Loucy (cell line): ENCODE measurements around the gene CHST9.

Source experiments
- H2AFZ ChIP-seq: fragments of 200-600 bp; sonication (generic); 2 replicates; pipeline ENCODE4 v1.6.0; 2016; ENCODE audit warnings: antibody characterized with exemption, mild to moderate bottlenecking, low read length, moderate library complexity
- H3F3A ChIP-seq: fragments of 200-600 bp; 2 replicates; pipeline ENCODE4 v1.6.0; 2016; ENCODE audit warnings: antibody characterized with exemption, low read depth, mild to moderate bottlenecking
- H3K27me3 ChIP-seq: fragments of 200-600 bp; sonication (generic); 2 replicates; pipeline ENCODE4 v1.6.1; 2014; ENCODE audit warnings: low read length, mild to moderate bottlenecking; ENCODE audit not compliant: insufficient read depth, poor library complexity, severe bottlenecking
- H3K36me3 ChIP-seq: fragments of 200-600 bp; sonication (generic); 2 replicates; pipeline ENCODE4 v1.6.1; 2016; ENCODE audit warnings: low read length; ENCODE audit not compliant: insufficient read depth
- H3K4me1 ChIP-seq: fragments of 200-600 bp; sonication (generic); 2 replicates; pipeline ENCODE4 v1.5.1; 2014; ENCODE audit warnings: low read length, mild to moderate bottlenecking; ENCODE audit not compliant: insufficient read depth, poor library complexity, severe bottlenecking
- H3K4me2 ChIP-seq: fragments of 200-600 bp; sonication (generic); 2 replicates; pipeline ENCODE4 v1.6.0; 2014; ENCODE audit warnings: antibody characterized with exemption, low read length, low read depth, mild to moderate bottlenecking; ENCODE audit not compliant: poor library complexity, severe bottlenecking
- H3K4me3 ChIP-seq: fragments of 200-600 bp; sonication (generic); 2 replicates; pipeline ENCODE4 v1.5.1; 2014; ENCODE audit warnings: low read length, mild to moderate bottlenecking, mixed read lengths; ENCODE audit not compliant: poor library complexity, severe bottlenecking
- H3K79me2 ChIP-seq: fragments of 200-600 bp; sonication (generic); 2 replicates; pipeline ENCODE4 v1.6.1; 2014; ENCODE audit warnings: low read length; ENCODE audit not compliant: insufficient read depth
- H3K9ac ChIP-seq: fragments of 200-600 bp; sonication (generic); 2 replicates; pipeline ENCODE4 v1.6.0; 2014; ENCODE audit warnings: mild to moderate bottlenecking, low read depth, low read length, moderate library complexity; ENCODE audit not compliant: poor library complexity, severe bottlenecking
- H3K9me2 ChIP-seq: fragments of 200-600 bp; sonication (generic); replicated peaks from 2 replicates; pipeline ENCODE4 v1.6.1; 2016; ENCODE audit warnings: low read depth, low read length, mixed read lengths
- H3K9me3 ChIP-seq: fragments of 200-600 bp; sonication (generic); 2 replicates; pipeline ENCODE4 v1.6.1; 2014; ENCODE audit warnings: mild to moderate bottlenecking, antibody characterized with exemption, low read length, low read depth; ENCODE audit not compliant: insufficient read depth
- H4K20me1 ChIP-seq: fragments of 200-600 bp; sonication (generic); 2 replicates; pipeline ENCODE4 v1.6.0; 2014; ENCODE audit warnings: antibody characterized with exemption, low read length, mild to moderate bottlenecking; ENCODE audit not compliant: insufficient read depth, poor library complexity, severe bottlenecking
- EZH2phosphoT487 ChIP-seq: fragments of 200-600 bp; IDR thresholded peaks from 2 replicates; pipeline ENCODE4 v1.6.1; 2018; ENCODE audit warnings: antibody characterized with exemption, mild to moderate bottlenecking, moderate library complexity, borderline replicate concordance
- TF ChIP-seq, protein P1 (sequence below): fragments of 200-600 bp; sonication (generic); conservative IDR thresholded peaks from 2 replicates; pipeline ENCODE4 v1.5.1; 2014; ENCODE audit warnings: mild to moderate bottlenecking, antibody characterized with exemption, low read length

Gene CHST9

DNA sequence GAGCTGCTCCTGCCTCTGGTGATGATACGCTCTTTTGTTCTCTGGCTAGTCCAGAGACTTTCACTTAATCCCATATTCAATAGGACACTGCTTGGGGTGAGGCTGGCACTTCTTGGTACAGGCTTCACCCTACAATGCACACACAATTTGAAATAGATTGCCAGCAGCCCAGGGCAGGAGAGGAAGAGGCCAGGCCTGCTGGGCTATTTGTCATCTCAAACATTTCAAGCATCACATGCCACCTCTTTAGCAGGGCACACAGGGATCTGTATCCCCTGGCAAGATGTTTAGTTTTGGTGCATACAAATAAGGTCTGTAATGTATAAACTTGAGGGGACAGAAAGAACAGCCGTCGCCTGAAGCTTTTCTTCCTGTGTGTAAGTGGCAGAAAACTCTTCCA is 120.4 kb downstream of the CHST9 start:
- no peaks in the 10 kb centered on the region for H3K27me3 ChIP-seq
- H3K4me3 ChIP-seq = no peak overlapping the region
- H3K9me3 ChIP-seq = no peaks in the 10 kb centered on the region
- H3K36me3 ChIP-seq = no peaks in the 10 kb centered on the region
- H3K4me2 ChIP-seq = no peak overlapping the region
- H2AFZ ChIP-seq = no peak overlapping the region
- H3K9me2 ChIP-seq = no peaks in the 10 kb centered on the region
- no peaks in the 10 kb centered on the region for H4K20me1 ChIP-seq
- H3F3A ChIP-seq = no peaks in the 10 kb centered on the region
- TF ChIP-seq, protein P1, sequence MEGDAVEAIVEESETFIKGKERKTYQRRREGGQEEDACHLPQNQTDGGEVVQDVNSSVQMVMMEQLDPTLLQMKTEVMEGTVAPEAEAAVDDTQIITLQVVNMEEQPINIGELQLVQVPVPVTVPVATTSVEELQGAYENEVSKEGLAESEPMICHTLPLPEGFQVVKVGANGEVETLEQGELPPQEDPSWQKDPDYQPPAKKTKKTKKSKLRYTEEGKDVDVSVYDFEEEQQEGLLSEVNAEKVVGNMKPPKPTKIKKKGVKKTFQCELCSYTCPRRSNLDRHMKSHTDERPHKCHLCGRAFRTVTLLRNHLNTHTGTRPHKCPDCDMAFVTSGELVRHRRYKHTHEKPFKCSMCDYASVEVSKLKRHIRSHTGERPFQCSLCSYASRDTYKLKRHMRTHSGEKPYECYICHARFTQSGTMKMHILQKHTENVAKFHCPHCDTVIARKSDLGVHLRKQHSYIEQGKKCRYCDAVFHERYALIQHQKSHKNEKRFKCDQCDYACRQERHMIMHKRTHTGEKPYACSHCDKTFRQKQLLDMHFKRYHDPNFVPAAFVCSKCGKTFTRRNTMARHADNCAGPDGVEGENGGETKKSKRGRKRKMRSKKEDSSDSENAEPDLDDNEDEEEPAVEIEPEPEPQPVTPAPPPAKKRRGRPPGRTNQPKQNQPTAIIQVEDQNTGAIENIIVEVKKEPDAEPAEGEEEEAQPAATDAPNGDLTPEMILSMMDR = no peak
- no peak for TF ChIP-seq EZH2phosphoT487
- H3K4me1 ChIP-seq = no peaks in the 10 kb centered on the region
- H3K9ac ChIP-seq = no peak overlapping the region
- no peaks in the 10 kb centered on the region for H3K79me2 ChIP-seq

GRCh38 chr18:27062802-27063201 is 122.3 kb downstream of the CHST9 start:
- H3K79me2 ChIP-seq = no peaks in the 10 kb centered on the region
- no peaks in the 10 kb centered on the region for H3K9me2 ChIP-seq
- no peaks in the 10 kb centered on the region for H3K4me1 ChIP-seq
- no peak overlapping the region for H3K4me3 ChIP-seq
- no peak overlapping the region for H2AFZ ChIP-seq
- no peaks in the 10 kb centered on the region for H3K9me3 ChIP-seq
- H3F3A ChIP-seq = no peaks in the 10 kb centered on the region
- no peak overlapping the region for H3K9ac ChIP-seq
- H3K4me2 ChIP-seq = no peak overlapping the region
- no peaks in the 10 kb centered on the region for H3K27me3 ChIP-seq
- no peaks in the 10 kb centered on the region for H4K20me1 ChIP-seq
- H3K36me3 ChIP-seq = no peaks in the 10 kb centered on the region
- TF ChIP-seq EZH2phosphoT487 = no peak
- TF ChIP-seq, protein P1 = no peak

DNA sequence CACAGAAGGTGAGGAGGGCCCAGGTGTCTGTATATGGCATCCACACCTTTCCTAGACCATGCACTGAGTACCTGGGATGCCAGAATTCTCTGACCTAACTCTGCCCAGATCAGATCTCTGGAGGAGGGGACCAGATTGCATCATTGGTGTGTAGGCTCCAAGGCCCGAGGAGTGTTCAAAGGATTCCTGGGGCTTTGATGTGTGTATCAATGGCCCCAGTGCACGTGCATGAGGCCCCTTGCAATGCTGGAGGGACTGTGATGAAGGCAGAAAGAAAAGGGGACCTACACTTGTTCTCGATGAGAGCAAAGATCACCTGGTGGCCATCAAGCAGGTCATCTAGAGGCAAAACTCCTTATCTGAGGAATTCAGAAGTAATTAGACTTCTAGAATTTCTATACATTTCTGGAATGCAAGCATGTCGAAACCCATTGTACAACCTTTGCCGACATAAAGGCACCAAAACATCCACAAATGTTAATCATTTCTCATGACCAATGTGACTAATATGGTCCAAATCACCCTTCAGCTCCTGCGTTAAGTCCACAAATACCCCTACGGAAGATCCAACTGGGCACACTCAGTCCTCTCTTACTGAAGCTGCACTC is 123.5 kb downstream of the CHST9 start:
- no peaks in the 10 kb centered on the region for H3K9me3 ChIP-seq
- no peaks in the 10 kb centered on the region for H3K36me3 ChIP-seq
- no peaks in the 10 kb centered on the region for H4K20me1 ChIP-seq
- no peaks in the 10 kb centered on the region for H3K4me1 ChIP-seq
- no peaks in the 10 kb centered on the region for H3K79me2 ChIP-seq
- H2AFZ ChIP-seq = no peak overlapping the region
- H3K4me2 ChIP-seq = no peak overlapping the region
- no peak overlapping the region for H3K9ac ChIP-seq
- no peaks in the 10 kb centered on the region for H3K9me2 ChIP-seq
- H3F3A ChIP-seq = no peaks in the 10 kb centered on the region
- no peak overlapping the region for H3K4me3 ChIP-seq
- TF ChIP-seq, protein P1 = no peak
- TF ChIP-seq EZH2phosphoT487 = no peak
- H3K27me3 ChIP-seq = no peaks in the 10 kb centered on the region
